Kidney epithelial cell (primary cell): ENCODE data around the gene TENM4. TPM values are rescaled to one million over a fixed set of nuclear protein-coding genes. Genes with fewer than 3 reads are reported as not detected.

Experiments used
- DNase-seq: peaks from one replicate; pipeline ENCODE4 v3.0.0-alpha.2; 2010; ENCODE audit warnings: low read depth
- H3K27me3 ChIP-seq: 2 replicates; pipeline ENCODE4 v1.6.0; 2011; ENCODE audit warnings: low read length; ENCODE audit not compliant: control insufficient read depth, insufficient read depth
- H3K36me3 ChIP-seq: 2 replicates; pipeline ENCODE4 v1.5.1; 2011; ENCODE audit warnings: low read length; ENCODE audit not compliant: control insufficient read depth, insufficient read depth
- H3K4me3 ChIP-seq: 2 replicates; pipeline ENCODE4 v1.5.1; 2011; ENCODE audit warnings: low read depth, mild to moderate bottlenecking, control low read depth, low read length
- CTCF ChIP-seq: IDR thresholded peaks from 2 replicates; pipeline ENCODE4 v1.5.1; 2011; ENCODE audit warnings: mild to moderate bottlenecking, moderate library complexity, low read length, control low read depth, inconsistent platforms; ENCODE audit not compliant: insufficient read depth, poor library complexity, severe bottlenecking
- total RNA-seq: library from RNA; depleted of rRNA; stranded (reverse); fragments of >200 nt; gene quantifications from 2 replicates; pipeline ENCODE4 v1.2.3, GENCODE V29; 2015

TENM4 gene
- total RNA-seq, 1 donor from 2014 or later, result 35.3 TPM

- no peaks in the 10 kb centered on the region for H3K36me3 ChIP-seq
- no peaks in the 10 kb centered on the region for H3K27me3 ChIP-seq
- DNase-seq, result no peak
- H3K4me3 ChIP-seq, result no peak overlapping the region
- TF ChIP-seq CTCF, result no peak
Observed at GRCh38 chr11:79418241-79418640, 22.6 kb downstream of the TENM4 start.

- no peak for DNase-seq
- no peak for TF ChIP-seq CTCF
- Histone ChIP-seq H3K27me3 (no peaks in the 10 kb centered on the region), H3K4me3 (no peak overlapping the region), H3K36me3 (no peaks in the 10 kb centered on the region)
Observed at GRCh38 chr11:79417069-79417920, 23.5 kb downstream of the TENM4 start.

- no peaks in the 10 kb centered on the region for H3K36me3 ChIP-seq
- no peak for DNase-seq
- no peak for TF ChIP-seq CTCF
- no peaks in the 10 kb centered on the region for H3K27me3 ChIP-seq
- H3K4me3 ChIP-seq, result no peak overlapping the region
Observed at GRCh38 chr11:79415912-79416311, 24.9 kb downstream of the TENM4 start.

- no peak for DNase-seq
- Histone ChIP-seq H3K27me3 (no peaks in the 10 kb centered on the region), H3K36me3 (no peaks in the 10 kb centered on the region), H3K4me3 (no peak overlapping the region)
- TF ChIP-seq CTCF, result no peak
Observed at GRCh38 chr11:79415411-79415810, 25.4 kb downstream of the TENM4 start.

- no peak for TF ChIP-seq CTCF
- DNase-seq, result peak; percentile 71
- no peaks in the 10 kb centered on the region for H3K27me3 ChIP-seq
- no peaks in the 10 kb centered on the region for H3K36me3 ChIP-seq
- no peak overlapping the region for H3K4me3 ChIP-seq
Observed at GRCh38 chr11:79414644-79415317, 26.0 kb downstream of the TENM4 start.

- H3K36me3 ChIP-seq, result no peaks in the 10 kb centered on the region
- TF ChIP-seq CTCF, result no peak
- no peak overlapping the region for H3K4me3 ChIP-seq
- no peak for DNase-seq
- no peaks in the 10 kb centered on the region for H3K27me3 ChIP-seq
Observed at GRCh38 chr11:79414041-79414440, 26.8 kb downstream of the TENM4 start.
